Activated CD8-positive, alpha-beta memory T cell treated with anti-CD3 and anti-CD28 coated beads, Interleukin-2, amount 50 U/mL, for 48 hours (primary cell): Measurements from ENCODE around the gene SIRT2.
"Not testable (repeated sequence)": the region's sequence is repeated elsewhere in the genome, so short reads cannot be mapped to it uniquely, and the experiment has no call there.

Source experiments
- DNase-seq: peaks from one replicate; pipeline ENCODE4 v3.0.0-alpha.2; 2020

Gene SIRT2

GRCh38 chr19:38842439-38843174 is 56.8 kb downstream of the SIRT2 start:
- peak; percentile 75 for DNase-seq

- DNase-seq, result no peak
Measured at GRCh38 chr19:38841787-38842438, 57.5 kb downstream of the SIRT2 start.

- no peak for DNase-seq
Measured at GRCh38 chr19:38841180-38841766, 58.1 kb downstream of the SIRT2 start.

GRCh38 chr19:38840583-38840968 is 58.8 kb downstream of the SIRT2 start:
- DNase-seq, result no peak

DNA sequence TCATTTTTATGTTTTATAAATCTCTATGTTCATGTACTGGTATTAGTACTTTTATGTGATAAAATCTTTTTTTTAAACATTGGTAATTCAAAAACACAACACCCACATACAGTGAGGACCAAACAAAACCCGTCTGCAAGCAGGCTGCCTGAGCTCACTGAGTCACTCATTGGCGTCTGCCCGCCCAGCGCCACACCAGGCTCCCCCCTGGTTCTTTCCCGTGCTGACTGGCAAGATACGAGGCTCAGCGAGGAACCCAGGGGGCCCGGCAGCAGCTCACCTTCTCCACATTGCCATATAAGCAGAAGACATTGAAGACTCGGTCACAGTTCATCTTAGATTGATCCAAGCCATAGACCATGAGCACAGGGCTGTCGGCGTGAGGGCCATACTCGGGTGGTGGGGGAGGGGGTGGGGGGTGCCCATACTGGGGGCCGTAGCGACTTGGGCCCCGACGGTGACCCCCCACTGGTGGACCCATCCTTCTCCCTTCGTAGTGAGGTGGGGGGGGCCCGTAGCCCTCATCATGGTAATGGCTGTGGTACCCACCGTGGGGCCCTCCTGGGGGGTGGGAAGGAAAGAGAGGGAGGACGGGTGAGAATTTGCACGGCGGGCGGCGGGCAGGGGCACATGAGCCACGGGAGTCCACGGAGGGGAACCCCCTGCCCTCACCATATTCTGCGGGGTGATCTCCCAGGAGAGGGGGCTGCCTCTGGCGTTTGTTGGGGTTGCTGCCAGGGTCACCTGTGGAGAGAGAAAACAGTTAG is 59.4 kb downstream of the SIRT2 start:
- DNase-seq, result no peak

DNA sequence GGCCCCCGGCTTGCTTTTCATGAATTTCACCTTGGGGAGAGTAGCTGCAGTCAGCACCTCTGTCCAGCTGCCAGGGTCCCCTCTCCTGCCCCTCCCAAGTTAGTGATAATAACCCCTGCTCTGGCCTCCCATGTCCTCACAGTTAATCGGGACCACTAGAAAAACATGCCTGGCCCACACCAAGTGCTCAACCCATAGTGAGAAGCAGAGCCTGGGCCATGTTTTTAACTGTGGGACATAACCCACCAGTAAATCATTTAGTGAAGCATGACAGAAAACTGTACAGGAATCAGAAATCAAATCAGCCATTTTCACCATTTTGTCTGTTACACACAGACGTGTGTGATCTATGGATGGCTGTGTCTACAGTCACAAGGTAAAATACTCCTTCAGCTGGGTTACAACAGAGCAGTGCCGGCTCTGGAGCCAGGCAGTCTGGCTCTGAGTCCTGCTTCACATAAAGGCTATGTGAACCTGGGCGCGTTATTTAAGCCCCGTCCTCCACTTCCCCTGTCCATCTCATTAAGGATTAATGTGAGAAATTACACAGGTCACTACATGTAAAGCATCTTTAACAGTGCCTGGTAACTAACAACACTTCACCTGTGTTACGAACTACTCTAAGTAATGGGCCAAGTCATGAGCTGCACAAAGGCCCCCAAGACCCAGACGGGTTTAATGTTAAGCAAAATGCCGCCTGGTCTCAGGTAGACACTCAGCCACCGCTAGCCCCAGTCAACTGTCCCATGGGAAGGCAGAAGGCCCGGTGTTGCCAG is 60.2 kb downstream of the SIRT2 start:
- no peak for DNase-seq

- peak; percentile 78 for DNase-seq
Measured at GRCh38 chr19:38838208-38838985, 61.0 kb downstream of the SIRT2 start.

DNA sequence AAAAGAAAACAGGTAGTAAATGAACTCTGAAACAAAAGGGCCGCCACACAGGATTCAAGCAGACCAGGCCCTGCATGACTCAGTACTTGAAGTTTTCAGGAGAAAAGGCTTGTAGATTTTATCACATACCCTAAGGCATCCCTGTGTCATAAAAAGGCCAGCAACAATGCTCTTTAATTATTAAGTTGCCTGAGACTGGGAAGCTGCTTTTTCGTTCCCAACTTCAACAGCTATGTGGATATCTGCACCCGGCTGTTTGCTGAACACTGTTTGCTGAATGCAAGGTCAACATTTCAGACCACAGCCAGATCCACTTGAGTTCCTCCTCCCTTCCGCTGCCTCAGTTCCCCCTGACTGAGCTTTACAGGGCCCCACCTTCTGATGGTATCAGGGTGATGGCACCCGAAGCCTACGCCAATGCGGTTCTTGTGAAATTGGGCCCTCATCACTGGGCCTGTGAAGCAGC is 61.7 kb downstream of the SIRT2 start:
- DNase-seq, result no peak

GRCh38 chr19:38836983-38837626 is 62.3 kb downstream of the SIRT2 start:
- no peak for DNase-seq

- no peak for DNase-seq
Measured at GRCh38 chr19:38836159-38836982, 63.0 kb downstream of the SIRT2 start.

- DNase-seq, result no peak
Measured at GRCh38 chr19:38834590-38834989, 64.8 kb downstream of the SIRT2 start.

DNA sequence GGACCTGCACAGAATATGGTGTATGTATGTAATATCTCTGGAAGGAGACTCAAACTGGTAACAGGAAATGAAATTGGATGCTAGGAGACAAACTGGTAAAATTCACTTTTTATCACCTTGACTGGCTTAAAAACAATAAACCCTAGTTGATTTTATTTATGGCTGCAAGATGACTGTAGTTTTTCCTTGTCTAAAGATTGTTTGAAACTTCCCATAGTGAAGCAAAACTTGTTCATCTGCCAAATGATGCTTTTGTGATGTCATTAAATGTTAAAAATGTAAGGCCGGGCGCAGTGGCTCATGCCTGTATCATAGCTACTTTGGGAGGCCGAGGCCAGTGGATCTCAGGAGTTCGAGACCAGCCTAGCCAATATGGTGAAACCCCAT is 65.3 kb downstream of the SIRT2 start:
- no peak for DNase-seq

GRCh38 chr19:38833092-38833425 is 66.4 kb downstream of the SIRT2 start:
- DNase-seq, result no peak

- DNase-seq, result no peak
Measured at GRCh38 chr19:38831142-38831605, 68.2 kb downstream of the SIRT2 start.

DNA sequence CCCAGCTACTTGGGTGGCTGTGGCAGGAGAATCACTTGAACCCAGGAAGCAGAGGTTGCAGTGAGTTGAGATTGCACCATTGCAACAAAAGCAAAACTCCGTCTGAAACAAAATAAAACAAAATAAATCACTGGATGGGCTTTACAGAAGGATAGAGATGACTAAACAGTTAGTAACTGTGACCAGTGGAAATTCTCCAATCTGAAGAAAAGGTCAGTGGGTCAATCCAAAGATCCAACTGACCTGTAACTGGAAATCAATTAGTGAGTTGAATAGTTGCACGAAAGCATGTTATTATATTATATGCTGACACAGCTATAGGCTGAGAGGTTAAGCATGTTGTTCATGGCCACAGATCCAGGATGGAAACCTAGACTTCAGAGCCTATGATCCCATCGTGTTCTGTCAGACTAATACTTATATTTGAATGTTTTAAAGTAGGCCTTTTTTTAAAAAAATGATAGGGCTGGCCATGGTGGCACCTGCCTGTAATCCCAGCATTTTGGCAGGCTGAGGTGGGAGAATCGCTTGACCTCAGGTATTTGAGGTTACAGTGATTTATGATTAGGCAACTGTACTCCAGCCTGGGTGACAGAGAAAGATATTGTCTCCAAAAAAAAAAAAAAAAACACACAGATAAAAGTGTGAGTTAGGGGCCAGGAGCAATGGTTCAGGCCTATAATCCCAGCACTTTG is 69.2 kb downstream of the SIRT2 start:
- DNase-seq, result no peak

DNA sequence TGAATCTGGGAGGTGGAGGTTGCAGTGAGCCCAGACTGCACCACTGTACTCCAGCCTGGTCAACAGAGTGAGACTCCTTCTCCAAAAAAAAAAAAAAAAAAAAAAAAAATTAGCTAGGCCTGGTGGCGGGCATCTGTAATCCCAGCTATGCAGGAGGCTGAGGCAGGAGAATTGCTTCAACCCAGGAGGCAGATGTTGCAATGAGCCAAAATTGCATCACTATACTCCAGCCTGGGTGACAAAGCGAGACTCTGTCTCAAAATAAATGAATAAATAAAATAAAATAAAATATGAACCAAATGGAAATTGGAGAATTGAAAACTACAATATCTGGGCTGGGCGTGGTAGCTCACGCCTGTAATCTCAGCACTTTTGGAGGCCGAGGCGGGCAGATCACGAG is 70.2 kb downstream of the SIRT2 start:
- DNase-seq, result not testable (repeated sequence)
